Measurements from ENCODE around the gene SLC35B3. TPM values are rescaled to one million over a fixed set of nuclear protein-coding genes. Genes with fewer than 3 reads are reported as not detected.

The SLC35B3 gene
- total and polyA plus RNA-seq, 2 donors (not counting 3 experiments of a cell fraction or from before 2014, with no cell fraction given), result 11.9 to 21.5 TPM

DNA sequence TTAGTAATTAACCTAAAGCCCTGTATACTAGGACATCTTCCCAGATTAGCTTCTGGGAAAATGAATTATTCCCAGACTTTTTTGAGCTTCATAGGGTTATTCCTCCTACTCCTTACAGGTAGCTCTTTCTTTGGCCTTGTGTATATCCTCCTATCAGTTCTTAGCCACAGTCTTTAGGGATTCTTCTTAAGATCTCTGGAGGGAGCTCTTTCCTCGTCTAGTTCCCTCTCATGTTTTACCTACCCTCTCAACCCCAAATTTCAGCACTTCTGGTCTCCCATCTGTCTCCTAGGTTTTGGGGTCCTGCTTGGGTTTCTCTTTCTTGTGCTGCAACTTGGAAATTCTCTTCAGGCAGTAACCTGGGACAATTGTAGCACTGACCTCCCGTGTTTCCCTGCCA is 46.4 kb upstream of the SLC35B3 start:
- FAIRE-seq, result no peak
- Histone ChIP-seq H3K27me3 (ENCODE audit: control insufficient read depth in 2 of 2, insufficient read depth in 2 of 2, low read length in 2 of 2) (no peaks in the 10 kb centered on the region), H3K4me1 (ENCODE audit: control insufficient read depth, extremely low read depth, insufficient read depth, low read length) (no peaks in the 10 kb centered on the region), H3K9ac (replicated peaks; ENCODE audit: extremely low read depth, insufficient read depth, low read length) (no peak overlapping the region), H2AFZ (ENCODE audit: low read depth, low read length) (no peak overlapping the region), H3K4me3 (replicated peaks in 1 of 3; ENCODE audit: insufficient read depth in 1 of 3, low read depth in 1 of 3, low read length in 3 of 3) (no peak overlapping the region), H3K9me3 (replicated peaks; ENCODE audit: control insufficient read depth, insufficient read depth, low read length) (no peaks in the 10 kb centered on the region), H3K79me2 (ENCODE audit: control insufficient read depth, insufficient read depth, low read length) (no peaks in the 10 kb centered on the region), H3K36me3 (ENCODE audit: control insufficient read depth in 2 of 2, extremely low read depth in 1 of 2, insufficient read depth in 2 of 2, low read length in 2 of 2) (no peaks in the 10 kb centered on the region), H3K4me2 (ENCODE audit: insufficient read depth, low read length) (no peak overlapping the region), H3K27ac (ENCODE audit: insufficient read depth, low read depth, low read length) (no peak overlapping the region), H4K20me1 (replicated peaks; ENCODE audit: control insufficient read depth, extremely low read depth, insufficient read depth, low read length) (no peaks in the 10 kb centered on the region), H3K9me1 (replicated peaks; ENCODE audit: control insufficient read depth, extremely low read depth, insufficient read depth, low read length) (no peaks in the 10 kb centered on the region)
- intact Hi-C loops (cut with micrococcal nuclease) (no loop called here), dilution Hi-C loops (cut with MboI; ENCODE audit: extremely low pct_ligation_motif_present, low sequenced_read_pairs) (no loop called here)
- CTCF ChIA-PET, result no interaction called here
- TF ChIP-seq JUN (IDR thresholded peaks at IDR 0.05; ENCODE audit: borderline replicate concordance, insufficient read depth, insufficient read length, low read depth) (no peak), POLR2AphosphoS5 (IDR thresholded peaks at IDR 0.05; ENCODE audit: insufficient read depth, low read depth, low read length) (no peak), POLR2A (IDR thresholded peaks at IDR 0.05; ENCODE audit: low read depth, low read length) (no peak), MYC (IDR thresholded peaks at IDR 0.05; ENCODE audit: low read depth, low read length) (no peak), EZH2 (IDR thresholded peaks at IDR 0.05; ENCODE audit: borderline replicate concordance, low read depth, low read length, severe bottlenecking) (no peak), FOS (IDR thresholded peaks at IDR 0.05; ENCODE audit: borderline replicate concordance, insufficient read depth, low read length) (no peak), GATA2 (IDR thresholded peaks at IDR 0.05; ENCODE audit: insufficient read depth, insufficient read length, low read depth, low read length) (no peak)
- TF ChIP-seq, protein P1, sequence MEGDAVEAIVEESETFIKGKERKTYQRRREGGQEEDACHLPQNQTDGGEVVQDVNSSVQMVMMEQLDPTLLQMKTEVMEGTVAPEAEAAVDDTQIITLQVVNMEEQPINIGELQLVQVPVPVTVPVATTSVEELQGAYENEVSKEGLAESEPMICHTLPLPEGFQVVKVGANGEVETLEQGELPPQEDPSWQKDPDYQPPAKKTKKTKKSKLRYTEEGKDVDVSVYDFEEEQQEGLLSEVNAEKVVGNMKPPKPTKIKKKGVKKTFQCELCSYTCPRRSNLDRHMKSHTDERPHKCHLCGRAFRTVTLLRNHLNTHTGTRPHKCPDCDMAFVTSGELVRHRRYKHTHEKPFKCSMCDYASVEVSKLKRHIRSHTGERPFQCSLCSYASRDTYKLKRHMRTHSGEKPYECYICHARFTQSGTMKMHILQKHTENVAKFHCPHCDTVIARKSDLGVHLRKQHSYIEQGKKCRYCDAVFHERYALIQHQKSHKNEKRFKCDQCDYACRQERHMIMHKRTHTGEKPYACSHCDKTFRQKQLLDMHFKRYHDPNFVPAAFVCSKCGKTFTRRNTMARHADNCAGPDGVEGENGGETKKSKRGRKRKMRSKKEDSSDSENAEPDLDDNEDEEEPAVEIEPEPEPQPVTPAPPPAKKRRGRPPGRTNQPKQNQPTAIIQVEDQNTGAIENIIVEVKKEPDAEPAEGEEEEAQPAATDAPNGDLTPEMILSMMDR (IDR thresholded peaks at IDR 0.05; ENCODE audit: extremely low read depth in 1 of 2, insufficient read depth in 1 of 2, low read depth in 1 of 2, low read length in 2 of 2), result no peak
- TF ChIP-seq, protein P2, sequence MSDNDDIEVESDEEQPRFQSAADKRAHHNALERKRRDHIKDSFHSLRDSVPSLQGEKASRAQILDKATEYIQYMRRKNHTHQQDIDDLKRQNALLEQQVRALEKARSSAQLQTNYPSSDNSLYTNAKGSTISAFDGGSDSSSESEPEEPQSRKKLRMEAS (IDR thresholded peaks at IDR 0.05; ENCODE audit: insufficient read depth, insufficient read length), result no peak
- no peak for DNase-seq (ENCODE audit: low read depth, low spot score)
- no TSS peak for BruUV-seq (replicated peaks)
- POLR2A ChIA-PET, result no interaction called here

Measured in endothelial cell of umbilical vein (primary cell).